Measurements from ENCODE around the gene CHRDL1.
"Not testable (repeated sequence)": the region's sequence is repeated elsewhere in the genome, so short reads cannot be mapped to it uniquely, and the experiment has no call there.

CHRDL1 gene

DNA sequence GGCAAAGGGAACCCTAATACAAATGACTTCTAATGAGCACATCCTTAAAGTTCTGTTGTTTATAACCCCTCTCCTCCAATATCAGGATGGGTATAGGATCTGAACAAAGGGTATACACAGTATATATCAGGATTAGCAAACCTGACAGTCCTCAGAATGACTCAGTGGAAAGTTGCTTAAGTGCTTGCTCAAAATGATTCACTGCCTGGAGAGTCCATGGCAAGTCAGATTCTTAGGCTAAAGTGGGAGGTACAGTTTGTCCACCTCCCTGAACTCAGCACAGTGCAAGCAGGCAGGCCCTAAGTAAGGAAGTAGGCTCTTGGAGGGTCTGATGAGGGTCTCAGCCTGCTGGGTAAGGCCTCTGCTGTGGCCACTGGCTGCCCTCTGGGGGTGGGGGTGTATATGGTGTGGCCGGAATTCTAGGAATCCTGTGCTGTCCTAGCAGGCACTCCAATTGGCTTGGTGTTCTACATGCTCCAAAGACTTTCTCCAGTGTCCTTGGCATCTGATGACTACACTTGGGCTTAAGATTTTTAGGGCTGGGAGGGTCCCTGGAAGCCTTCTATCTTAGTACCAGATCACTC lies 54.3 kb downstream of the CHRDL1 start:
- no peak for DNase-seq

DNA sequence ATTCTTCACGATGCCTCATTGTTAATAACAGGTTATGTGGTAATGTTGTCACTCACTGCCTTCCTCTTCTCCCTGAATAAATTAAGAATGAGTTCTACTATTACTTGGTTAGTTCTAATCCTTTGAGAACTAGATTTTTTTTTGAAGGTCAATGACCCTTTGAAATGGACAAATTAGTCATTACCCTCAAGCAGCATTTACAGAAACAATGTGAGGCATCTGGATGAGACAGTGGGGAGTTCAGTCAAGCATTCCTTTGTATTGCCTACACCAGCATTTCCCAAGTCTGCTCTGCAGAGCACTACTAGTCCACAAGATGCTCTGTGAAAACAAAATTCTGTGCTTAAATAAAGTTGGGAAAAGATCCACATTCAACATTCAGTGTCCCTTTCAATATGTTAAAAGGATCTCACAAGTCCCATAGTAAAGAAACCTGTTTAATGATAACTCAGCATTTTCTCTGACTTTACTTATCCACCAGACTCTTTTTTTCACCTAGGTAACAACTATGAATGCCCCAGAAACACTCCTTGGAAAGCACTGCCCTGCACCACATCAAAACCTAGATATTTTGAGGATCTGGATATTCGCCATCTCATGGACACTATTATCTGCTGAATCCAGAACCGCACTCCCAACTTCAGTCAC lies 60.6 kb downstream of the CHRDL1 start:
- no peak for DNase-seq

DNA sequence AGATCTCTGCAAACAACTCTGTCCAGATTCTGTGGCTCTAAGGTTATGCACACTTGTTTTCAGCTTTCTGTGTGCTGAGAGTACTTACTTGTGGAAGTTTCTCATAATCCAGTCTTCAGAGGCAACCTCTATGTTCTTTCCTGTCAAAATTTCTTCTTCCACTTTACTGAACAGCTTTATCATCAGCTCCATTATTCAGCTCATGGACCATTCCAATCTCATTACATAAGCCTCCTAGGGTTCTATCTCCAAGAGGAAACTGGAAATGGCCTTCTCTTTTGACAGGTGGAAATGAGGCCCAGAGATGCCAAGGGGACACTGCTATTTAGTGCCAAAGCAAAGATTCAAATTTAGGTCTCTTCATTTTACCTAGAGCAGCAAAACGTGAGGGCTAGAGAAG lies 61.3 kb downstream of the CHRDL1 start:
- no peak for DNase-seq

DNA sequence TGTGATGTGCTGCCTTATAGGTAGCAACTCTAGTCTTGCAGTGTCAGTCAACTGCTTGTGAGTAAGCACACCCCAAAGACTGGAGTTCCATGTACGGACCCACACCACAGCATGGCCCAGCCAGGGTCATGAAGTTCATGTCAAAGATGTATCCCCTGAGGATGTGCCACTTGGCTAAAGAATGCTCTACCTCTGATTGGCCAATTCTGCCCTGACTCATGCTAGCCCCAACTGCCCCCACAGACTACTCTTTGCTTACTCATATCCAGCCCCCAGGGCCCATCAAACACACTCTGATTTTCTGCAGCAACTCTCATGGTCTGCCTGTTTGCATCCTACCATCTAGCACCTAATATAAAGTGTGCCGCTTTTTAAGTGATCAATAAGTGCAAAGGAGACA lies 62.5 kb downstream of the CHRDL1 start:
- DNase-seq: no peak

DNA sequence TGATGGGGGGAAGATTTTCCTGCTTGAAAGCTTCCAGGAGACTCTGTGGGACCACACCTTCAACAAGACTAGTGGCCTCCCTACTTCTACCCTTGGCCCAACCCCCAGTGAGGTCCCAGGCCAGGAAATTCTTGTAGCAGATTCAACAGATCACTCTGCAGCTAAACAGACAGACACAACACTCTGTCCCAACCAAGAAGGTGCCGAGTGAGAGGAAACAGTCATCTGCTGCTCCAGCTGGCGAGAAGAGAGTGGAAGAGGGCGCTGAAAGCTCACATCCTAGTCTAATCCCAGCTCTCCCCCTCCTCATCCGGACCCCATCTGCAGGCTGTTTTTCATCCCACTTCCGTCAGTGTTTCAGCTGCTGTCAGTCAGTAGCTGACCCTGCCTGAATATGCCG lies 63.4 kb downstream of the CHRDL1 start:
- DNase-seq: no peak

DNA sequence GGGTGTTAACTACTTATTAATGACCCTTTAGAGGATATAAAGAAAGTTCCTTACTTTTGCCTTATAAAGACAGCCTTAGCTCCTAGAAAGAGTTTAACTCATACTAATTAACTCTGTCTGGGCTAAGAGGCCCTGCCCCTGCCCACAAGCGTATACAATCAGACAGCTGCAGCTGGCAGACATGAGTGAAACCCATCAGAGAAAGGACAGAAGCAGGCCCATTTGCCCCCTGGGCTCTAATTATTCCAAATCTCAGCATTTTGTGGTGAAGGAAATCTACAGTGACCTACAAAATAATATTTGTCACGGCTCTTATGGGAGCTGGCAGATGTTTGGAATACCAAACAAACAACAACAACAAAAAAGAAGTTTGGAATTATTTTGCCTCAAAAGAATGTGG lies 71.8 kb downstream of the CHRDL1 start:
- DNase-seq: no peak

DNA sequence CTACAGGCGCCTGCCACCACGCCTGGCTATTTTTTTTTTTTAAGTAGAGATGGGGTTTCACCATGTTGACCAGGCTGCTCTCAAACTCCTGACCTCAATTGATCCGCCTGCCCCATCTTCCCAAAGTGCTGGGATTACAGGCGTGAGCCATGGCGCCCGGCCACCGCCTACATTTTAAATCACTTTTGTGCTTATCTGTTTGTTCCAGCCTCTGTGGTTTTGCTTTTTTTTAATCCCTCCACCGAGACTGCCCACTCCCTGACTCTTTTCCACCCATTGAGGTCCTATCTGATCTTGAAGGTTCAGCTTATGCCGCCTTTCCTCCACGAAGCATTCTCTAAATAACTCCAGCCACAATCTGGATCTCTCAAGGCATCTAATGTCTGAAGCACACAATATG lies 73.5 kb downstream of the CHRDL1 start:
- DNase-seq: no peak

DNA sequence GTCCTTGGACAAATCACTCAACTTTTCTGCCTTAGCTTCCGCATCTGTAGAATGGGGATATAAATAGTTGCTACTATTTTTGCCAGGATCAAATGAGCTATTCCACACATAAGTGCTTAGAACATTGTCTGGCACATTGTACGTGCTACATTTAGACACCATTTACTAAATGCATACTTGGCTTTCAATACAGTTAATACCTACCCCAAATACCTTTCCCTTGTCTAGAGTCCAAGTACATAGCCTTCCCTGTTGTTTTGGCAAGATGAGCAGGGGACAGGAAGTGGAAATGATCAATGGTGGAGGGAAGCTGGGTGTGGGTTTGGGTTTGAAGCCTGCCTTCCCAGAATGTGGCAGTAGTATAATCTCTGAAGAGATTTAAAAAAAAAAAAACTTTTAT lies 82.0 kb downstream of the CHRDL1 start:
- DNase-seq: no peak

DNA sequence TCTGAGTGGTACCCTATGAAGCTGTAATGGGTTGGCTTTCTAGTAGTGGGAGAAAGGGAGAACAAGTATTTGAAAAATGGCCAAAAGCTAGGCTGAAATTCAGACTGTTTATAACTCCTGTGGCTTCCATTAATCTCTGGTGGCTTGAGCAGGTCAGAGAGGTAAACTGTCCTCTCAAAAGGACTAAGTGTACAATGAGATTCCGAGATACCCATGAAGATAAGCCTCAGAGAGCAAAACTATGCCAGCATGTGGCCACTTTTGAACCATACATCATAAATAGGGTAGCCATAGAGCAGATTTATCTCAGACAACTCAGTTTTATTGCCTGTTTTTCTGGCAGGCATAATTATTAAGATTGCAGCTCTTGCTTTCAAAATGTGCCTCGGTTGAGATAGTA lies 89.2 kb downstream of the CHRDL1 start:
- DNase-seq: no peak

DNA sequence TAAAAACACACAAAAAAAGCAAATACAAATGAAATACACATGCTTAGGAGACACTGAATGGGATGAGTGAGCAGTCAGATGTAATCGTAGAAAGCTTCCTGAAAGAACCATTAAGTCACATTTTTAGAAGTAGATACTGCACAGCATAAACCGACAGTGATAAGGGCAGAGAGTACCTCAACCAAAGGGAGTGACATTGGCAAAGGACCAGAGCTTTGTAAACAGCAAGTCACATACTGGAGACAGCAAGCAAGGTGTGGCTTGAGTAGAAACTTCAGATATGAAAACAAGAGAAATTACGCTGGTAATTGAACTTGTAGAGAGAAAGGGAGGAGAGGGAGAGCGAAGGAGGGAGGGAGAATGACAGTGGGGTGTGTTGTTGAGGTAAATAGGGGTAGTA lies 92.0 kb downstream of the CHRDL1 start:
- DNase-seq: no peak

DNA sequence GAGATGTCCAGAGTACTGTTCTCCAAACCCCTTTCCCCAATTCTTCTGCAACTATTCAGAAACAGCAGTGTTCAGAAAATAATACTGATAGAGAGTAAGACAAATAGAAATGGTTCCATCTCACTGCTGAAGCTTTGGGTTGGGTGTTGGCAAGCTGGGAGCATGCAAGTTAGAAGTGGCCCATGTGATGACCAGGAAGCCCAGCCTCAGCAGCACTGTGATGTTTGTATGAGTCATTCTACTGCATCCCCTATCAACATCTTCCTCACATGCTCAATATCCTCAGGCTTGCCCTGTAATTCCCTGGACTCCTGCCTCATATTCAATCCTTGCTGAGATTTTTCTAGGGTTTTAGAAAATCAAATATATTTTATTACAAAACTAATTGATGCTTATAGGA lies 96.5 kb downstream of the CHRDL1 start:
- DNase-seq: no peak

DNA sequence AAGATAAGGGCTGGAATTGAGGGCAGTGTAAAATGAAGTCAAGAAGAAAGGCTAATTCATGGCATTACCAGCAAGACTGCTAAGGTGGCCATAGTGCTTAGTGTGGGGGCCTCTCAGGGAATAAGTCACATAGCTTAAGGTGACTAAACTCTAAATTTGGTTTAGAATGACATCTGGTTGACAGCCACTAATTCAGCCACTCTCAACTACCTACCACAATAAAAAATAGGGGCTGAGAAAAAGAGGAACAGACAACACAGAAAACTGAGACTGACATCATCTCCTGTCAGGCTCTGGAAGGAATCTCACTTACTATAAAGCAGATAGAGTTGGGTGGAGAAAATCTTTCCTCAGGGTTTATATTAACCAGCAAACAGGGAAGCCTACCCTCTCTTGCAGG lies 96.9 kb downstream of the CHRDL1 start:
- no peak for DNase-seq

DNA sequence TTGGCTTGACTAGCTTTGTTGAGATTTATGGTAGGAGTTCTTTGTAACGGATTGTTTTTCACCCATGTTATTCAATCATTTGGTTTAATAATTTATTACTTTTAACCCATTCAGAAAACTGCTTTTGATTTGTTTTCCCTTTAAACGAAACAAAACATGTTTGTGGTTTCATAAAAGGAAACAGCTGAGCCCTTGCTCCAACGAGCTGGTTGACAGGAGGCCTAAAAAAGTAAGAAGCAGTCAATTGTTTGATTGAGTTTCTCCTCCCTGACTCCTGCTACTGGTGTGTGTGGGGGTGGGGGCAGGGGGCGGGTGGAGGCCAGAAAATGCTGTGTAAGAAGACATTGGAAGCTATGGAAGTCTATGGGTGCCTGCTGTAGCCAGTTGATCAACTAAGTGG lies 102.8 kb downstream of the CHRDL1 start:
- no peak for DNase-seq

DNA sequence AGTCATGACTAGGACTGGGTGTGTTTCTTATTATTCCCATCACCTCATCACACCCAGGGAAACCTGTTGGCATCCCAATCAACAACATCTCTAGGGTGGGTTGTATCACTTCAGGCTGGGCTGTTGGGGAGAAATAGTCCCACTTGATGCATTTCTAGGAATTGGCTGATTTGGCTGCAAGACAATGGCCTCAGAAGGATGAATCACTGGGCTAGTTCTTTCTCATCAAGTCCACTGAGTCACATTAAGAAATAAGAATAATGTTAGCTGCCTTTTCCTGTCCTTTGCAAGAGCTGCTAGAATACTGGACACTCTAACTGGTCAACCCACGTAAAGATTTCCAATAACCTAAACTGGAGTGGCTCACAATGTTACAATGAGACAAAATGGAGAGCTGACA lies 104.2 kb downstream of the CHRDL1 start:
- DNase-seq: no peak

DNA sequence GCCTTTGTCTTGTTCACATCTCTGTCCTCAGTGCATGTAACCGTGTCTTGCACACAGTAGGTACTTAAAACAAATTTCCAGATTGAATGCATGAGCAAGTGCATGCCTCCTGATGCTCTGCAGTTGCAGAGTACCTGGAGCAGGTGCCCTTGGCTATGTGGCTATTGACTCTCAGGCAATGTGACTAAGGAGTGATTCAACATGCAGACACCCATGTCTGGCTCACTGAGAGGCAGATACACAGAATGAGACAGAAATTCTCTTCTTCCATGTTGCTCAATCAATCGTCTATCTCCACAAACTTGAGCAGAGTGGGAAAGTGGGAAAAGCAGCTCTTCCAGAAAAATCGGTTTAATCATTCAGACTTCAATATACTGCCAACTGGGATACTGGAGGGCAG lies 111.0 kb downstream of the CHRDL1 start:
- no peak for DNase-seq

DNA sequence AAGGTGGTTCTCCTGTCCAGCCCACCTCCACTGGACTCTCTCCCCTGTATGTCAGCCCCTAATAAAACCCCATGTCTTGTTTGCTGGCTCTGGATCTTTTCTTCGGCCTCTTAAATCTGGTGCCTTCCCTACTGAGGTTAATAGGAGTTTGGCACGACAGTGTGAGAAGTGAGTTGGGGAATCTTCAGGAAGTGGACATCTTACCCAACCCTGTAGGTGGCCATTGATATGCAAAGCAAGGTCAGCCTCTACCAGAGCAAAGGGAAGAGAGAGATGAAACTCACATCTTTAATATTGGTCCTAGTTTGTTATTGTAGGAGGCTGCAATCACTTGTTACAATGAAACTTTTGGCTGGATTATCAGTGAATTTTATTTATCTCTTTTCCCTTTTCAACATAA lies 111.7 kb downstream of the CHRDL1 start:
- DNase-seq: no peak

DNA sequence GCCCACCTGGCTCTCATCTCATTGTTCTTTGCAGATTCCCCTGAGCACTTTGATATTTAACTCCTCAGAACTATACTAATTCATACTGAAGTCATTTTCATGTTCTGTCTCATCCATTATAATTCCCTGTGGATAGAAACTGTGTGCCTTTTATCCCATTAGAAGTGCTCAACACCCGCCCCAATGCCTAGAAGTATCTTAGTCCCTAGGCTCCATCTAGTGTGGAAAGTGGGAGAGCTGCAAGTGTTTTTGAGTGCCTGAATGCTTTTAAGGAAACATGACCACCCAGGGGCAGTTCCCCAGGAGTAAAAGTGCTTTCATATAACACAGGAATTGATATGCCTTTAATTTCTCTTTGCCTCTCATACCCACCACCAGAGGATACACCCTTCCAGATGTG lies 117.0 kb downstream of the CHRDL1 start:
- DNase-seq: no peak

DNA sequence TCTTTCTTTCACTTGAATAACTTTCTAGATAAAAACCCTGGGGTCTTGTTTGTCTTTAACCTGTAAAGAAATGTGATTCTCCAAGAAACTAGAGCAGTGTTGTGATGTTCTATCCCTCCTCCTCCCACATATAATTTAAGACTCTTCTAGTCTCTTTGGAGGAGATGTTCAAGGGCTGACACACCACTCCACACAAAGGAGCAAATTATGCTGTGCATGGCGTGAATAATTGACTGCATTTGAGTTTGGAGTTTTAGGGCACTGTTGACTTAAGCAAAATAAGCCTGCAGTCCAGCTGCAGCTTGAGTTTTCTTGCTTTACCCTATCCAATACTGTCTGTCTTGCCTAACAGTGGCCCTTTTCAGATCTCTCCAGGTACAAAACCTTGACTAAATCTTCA lies 119.7 kb downstream of the CHRDL1 start:
- DNase-seq: no peak

DNA sequence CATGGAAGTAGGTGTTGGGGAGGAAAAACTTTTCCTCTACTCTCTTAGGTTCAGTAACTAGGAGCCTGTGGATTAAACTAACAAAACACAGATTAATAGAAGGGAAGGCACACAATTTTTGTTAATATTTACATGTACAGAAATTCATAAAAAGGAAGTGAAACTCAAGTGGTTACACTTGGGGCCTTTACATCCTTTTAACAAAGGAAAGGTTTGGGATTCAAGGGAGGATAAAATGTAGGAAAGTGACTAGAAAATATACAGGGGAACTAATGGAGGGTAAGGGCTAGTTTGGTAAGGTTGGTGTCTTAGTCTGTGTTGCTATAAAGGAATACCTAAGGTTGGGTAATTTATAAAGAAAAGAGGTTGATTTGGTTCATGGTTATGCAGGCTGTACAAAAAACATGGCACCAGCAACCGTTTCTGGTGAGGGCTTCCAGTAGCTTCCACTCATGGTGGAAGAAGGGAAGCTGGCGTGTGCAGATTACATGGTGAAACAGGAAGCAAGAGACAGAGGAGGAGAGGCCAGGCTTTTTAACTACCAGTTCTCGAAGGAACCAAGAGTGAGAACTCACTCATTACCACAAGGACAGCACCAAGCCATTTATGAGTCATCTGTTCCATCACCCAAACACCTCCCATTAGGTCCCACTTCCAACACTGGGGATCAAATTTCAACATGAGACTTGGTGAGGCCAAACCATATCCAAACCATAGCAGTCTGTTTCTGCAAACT lies 124.4 kb downstream of the CHRDL1 start:
- DNase-seq: no peak

DNA sequence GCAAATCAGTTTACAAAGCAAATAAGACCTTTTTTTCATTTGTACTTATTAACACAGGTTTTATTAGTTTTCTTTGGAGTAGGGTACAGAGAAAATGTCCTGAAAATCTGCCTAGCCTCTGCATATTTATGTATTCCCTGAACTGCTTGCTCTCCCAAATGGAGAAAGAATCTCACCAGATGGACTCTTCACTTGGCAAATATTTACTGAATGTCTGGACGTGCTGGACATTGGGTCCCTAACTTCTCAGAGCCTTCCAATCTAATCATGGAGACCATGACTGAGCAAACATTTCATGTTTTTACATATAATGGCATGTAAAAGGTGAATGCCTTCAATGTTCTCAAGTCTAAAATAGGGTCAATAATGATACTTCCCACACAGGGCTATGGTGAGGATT lies 126.0 kb downstream of the CHRDL1 start:
- DNase-seq: no peak

DNA sequence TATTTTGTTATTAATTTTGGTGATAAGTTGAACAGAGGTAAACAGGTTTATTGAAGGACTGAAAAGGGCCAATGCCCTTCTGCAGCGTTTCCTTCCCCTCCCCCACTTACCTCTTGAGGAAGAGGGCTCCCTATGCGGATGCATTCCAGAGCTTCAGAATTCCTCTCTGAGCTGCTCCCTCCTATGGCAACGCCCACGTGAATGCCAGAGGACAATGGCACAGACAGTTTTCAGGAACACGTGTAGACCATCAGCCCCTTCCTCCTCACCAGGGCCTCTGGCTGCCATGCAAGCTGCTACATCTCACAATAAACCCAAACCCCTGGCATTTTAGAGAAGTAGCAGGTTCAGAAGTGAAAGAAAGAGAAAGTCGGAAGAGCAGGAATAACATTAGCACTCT lies 127.9 kb downstream of the CHRDL1 start:
- no peak for DNase-seq

DNA sequence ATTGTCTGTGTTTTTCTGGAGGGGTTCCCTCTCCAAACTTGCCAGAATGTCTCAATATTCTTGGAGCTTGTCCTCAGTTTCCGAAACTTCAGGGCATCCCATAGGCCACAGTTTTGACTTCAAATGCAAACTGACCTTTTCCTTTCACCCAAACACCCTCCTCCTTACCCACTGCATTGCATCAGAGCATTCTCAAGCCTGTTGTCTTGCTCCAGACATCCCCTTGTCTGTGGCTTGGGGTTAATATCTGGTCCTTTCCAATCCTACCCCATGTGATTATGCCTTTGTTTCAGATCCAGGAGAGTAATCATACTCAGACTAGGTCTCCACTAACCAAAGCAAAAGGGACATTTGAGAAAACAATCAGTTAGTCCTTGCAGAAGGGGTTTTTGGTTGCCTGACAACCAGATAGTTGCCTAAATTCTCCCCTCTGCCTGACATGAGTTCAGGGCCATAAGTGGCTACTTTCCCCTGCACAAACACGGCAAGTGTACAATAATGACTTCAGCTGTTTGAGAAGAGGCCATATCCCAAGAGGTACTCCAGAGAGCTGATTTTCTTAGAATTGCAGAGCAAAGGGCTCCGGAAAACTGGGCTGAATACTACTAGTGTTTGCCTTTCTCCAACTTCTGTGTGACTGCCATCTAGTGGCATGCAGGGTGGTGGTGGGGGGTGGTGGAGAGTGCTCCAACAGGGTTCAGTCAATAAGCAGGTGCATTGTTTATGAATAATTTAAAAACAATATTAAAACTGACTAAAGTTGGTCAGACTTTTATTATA lies 130.2 kb downstream of the CHRDL1 start:
- DNase-seq: peak; percentile 0 to 16

DNA sequence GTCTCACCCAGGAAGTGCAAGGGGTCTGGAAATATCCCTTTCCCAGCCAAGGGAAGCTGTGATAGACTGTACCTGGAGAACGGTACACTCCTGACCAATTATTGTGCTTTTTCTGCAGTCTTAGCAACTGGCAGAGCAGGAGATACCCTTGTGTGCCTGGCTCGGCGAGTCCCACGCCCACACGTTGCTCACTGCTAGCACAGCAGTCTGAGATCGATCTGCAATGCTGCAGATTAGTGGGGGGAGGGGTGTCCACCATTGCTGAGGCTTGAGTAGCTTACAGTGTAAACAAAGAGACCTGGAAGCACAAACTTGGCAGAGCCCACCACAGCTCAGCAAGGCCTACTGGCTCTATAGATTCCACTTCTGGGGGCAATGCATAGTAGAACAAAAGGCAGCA lies 138.5 kb downstream of the CHRDL1 start:
- DNase-seq: no peak

DNA sequence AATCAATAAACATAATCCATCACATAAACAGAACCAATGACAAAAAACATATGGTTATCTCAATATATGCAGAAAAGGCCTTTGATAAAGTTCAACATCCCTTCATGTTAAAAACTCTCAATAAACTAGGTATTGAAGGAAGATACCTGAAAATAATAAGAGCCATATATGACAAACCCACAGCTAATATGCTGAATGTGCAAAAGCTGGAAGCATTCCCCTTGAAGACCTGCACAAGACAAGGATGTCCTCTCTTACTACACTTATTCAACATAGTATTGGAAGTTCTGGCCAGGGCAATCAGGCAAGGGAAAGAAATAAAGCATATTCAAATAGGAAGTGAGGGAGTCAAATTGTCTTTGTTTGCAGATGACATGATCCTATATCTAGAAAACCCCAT lies 141.3 kb downstream of the CHRDL1 start:
- DNase-seq: not testable (repeated sequence)

Data from activated CD4-positive, alpha-beta T cell treated with anti-CD3 and anti-CD28 coated beads, Interleukin-2, amount 50 U/mL, for 48 hours (primary cell).